Middle frontal gyrus (tissue), 1 donor: Measurements from ENCODE around the gene COX4I1.

ENCODE experiments used
- DNase-seq: peaks from one replicate; pipeline ENCODE4 v3.0.0-alpha.2; 2015; ENCODE audit warnings: low spot score; ENCODE audit errors: extremely low spot score

Gene COX4I1

GRCh38 chr16:85767531-85767930, 32.0 kb upstream of the COX4I1 start:
- DNase-seq, result no peak

DNA sequence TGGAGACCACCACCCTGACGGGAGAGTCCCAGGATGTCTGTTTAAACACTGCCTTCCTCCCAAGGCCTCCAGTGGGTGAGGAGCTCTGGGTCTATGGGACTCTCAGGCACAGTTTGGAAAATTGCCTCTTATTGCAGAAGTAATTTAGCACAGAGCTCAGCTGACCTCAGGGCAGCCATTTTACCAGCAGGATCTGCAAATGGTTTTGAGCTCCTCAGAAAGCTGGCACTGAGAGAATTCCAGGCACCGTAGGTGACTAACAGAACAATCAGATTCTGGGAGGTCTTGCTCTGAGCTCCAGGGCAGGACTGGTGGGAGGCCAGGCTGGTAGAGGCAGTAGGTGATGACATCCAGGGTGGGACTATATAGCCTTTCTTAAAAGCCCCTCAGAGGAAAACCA, 31.3 kb upstream of the COX4I1 start:
- DNase-seq, result no peak

DNA sequence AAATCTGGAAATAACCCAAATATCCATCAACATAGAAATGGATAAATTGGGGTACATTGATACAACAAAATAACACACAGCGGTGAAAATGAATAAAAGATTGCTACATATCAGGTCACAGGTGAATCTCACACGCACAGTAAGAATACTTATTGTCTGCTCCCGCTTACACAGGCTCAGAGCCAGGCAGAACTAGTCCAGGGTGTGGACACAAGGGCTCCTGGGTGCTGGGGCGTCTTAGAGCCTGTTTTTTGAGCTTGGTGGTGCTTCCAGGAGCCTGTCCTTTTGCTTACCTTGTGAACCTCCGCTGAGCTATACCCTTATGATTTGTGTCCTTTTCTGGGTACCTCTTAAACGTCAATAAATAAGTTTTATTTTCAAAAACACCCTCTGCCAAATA, 28.8 kb upstream of the COX4I1 start:
- no peak for DNase-seq

DNA sequence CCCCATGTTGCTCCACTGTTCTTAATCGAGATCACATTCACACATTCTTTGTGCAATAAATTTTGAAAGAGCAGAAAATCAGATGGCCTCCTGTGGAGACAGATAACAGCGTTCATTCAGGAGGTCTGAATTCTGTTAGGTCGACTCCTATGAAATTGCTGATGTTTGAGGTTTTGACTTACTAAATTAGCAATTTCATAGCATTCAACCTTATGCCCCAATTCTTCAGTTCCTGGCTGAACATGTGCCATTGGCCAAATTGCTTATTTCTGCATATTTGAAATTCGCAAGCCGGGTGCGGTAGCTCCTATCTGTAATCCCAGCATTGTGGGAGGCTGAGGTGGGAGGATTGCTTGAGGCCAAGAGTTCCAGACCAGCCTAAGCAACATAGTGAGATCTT, 26.5 kb upstream of the COX4I1 start:
- no peak for DNase-seq

GRCh38 chr16:85774136-85774535, 25.4 kb upstream of the COX4I1 start:
- DNase-seq, result no peak

DNA sequence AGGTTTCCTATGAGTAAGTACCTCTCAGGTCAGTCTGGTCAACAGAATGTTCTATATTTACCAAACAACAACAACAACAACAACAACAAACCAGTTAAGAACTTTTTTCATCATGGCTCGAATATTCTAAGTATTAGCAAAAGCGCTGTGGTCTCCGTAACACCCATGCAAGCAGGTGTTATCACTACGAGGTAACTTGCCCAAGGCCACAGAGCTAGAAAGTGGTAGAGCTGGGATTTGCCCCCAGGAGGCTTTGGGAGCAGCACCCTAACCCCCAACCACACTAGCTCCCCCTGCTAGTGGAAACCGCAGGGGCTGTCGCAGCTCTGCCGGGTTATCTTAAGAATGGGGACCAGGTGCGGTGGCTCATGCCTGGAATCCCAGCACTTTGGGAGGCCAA, 24.7 kb upstream of the COX4I1 start:
- DNase-seq, result no peak

DNA sequence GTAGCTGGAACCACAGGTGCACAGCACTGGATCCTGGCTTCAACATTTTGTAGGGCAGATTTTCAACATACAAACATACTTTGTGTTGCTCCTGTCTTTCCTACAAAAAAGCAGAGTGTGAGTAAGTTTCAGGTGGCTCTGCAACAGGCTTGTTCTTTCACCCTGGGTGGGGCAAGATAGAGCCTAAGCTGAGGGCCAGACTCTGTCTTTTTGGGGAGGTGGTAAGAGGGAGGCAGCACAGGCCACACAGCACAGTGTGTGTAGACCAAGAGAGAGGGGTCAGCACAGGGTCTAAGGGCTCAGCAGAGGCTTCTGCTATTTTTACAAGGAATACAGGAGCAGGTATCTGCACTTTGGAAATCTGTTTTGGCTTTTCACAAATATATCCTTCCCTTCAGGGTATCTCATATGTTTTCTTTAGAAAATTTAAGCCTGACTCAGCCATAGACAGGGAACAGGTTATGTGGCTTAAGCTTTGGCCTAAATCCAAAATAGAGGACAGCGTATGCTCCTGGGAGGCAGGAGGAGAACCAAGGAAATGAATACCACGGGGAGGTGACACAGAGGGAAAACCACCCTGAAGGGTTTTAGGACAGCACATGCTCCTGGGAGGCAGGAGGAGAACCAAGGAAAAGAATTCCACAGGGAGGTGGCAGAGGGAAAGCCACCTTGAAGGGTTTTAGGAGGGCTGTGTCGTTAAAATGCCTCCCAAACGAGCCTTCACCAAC, 21.7 kb upstream of the COX4I1 start:
- DNase-seq, result no peak

DNA sequence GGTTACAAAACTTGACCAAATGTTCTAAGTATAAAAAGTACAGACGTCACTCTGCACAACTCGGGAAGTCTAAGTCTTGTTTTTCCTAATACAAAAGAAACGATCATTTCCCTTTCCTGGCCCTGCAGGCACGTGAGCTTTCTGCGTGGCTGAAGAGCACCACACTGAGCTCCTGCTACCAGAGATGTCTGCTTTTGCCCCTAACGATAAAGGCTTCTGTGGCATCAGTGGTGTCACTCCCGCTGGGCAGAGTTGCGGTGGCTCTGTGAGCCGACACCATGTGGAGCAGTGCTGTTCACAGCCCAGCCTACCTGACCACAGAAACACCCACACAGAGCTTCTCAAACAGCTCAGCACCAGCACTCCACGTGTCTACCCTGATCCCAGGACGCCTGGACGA, 20.6 kb upstream of the COX4I1 start:
- no peak for DNase-seq

DNA sequence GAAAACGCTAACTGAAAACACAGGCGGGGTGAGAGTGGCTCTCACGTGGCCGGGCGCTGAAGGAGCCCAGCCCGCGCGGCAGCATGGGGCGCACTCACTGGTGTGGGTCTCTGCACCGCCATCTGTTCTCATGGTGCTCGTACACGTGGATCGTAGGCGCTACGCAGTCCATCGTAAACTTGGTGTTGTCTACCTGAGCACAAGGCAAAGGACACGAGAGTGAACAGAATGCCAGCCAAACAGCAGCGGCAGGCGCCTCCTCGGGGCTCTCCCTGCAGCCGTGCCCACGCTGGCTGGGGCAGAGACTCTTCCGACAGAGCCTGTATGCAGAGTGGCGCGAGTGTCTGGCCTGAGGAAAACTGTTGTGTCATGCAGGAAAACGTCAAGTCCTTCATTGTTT, 19.2 kb upstream of the COX4I1 start:
- DNase-seq, result no peak

DNA sequence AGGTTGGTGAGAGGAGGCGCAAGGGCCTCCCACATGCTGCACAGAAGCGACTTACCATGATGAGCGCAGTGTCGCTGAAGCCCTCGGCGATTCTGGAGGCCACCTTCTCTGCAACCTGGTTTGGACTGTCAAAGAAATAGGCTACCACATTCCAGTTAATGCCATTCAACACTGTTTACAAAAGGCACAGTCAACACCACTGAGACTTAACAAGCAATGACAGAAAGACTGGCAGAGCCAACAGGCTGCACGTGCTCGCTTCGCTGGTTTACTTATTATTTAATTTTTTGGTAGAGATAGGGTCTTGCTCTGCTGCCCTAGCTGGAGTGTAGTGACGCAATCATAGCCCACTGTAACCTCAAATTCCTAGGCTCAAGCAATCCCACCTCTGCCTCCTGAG, 18.3 kb upstream of the COX4I1 start:
- DNase-seq, result no peak

DNA sequence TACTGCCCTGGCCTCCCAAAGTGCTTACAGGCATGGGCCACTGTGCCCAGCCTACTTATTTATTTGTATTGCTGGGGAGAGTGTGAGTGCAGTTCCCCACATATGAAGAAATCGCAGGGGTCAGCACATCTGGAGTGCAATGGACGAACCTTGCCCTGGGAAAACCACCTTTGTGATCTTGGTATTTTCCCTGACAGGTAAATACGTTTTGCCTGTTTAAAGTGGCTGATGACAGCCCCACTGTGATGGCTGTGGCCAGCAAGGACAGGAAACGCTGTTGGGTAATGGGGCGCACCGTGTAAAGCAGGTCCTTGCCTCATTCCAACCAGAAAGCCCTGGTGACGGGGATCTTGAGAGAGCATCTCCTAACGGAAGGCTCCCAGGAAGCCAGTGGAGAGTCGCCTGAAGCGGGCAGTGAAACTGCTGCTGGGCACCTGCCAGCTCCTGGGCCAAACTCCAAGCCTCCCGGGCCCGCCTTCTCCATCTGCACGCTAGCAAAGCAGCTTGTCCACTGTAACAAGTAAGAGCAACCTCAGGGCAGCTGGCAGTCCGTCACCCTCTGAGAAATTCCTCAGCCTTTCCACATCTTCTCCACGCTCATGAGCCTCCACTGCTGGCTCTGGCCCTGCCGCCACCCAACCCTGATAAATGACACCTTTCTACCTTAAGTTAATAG, 17.7 kb upstream of the COX4I1 start:
- peak; percentile 56 for DNase-seq

DNA sequence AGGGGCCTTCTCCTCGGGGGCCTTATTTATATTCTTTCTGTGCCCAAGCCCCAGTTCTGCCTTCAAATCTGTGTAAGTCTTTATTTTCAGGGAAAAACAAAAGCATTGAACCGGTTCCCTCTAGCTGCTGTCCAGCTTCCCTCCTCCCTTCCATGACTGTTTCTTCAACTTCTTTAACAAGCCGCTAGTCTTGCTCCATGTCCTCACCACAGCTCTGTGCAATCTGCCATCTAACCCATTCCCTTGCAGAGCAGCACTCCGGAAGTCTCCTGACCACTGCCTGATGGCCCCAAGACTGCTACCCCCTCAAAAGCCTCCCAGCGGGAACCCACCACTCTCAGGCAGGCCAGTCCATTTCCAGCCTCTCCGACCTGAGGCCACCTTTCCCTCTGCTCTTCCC, 17.0 kb upstream of the COX4I1 start:
- no peak for DNase-seq

DNA sequence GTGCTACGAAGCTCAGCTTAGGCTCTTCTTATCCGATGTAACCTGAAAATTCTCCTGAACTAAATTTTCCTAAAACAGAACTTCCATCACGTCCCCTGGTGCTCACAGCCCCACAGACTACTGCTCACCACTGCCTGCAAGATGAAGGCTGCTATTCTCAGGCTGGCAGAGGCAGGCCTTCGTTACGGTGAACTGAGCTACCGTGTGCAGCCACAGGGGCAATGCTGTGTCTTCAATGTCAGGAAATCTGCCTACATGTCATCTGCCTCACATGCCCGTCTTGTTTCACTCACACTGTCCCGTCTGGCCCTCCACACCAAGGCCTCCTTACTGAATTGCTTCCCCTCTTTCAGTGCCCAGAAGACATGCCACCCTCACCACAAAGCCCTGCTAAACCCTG, 16.1 kb upstream of the COX4I1 start:
- DNase-seq, result no peak

DNA sequence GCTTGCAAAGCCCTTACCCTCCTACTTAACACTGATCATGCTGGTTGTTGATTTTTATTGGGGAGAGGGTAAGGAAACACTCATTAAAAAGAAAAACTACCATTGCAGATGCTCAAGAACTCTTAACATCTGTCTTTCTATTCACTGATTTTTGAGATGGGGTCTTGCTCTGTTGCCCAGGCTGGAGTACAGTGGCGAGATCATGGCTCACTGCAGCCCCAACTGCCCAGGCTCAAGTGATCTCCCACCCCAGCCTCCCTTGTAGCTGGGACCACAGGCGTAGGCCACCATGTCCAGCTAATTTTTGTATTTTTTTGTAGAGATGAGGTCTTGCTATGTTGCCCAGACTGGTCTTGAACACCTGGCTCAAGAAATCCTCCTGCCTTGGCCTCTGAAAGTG, 14.7 kb upstream of the COX4I1 start:
- DNase-seq, result no peak

- no peak for DNase-seq
Measured at GRCh38 chr16:85785927-85786326, 13.6 kb upstream of the COX4I1 start.

DNA sequence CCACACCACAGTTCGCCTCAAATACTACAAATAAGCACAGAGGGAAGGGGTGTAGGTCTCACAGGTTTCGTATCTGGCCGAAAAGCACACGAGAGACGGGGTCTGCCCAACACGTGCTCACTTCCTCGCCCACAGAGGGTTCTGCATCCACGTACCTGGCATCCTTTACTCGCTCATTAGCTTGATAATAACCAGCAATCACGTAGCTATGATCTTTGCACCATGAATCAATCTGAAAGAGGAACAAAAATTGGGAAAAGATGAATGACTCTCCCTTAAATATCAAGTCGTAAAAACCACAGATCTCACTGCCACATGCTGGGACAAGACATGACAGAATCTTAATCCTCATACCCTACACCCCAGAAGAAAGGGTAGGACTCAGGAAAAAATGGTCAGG, 10.7 kb upstream of the COX4I1 start:
- no peak for DNase-seq

- no peak for DNase-seq
Measured at GRCh38 chr16:85789773-85790172, 9.7 kb upstream of the COX4I1 start.

GRCh38 chr16:85793662-85794298, 5.7 kb upstream of the COX4I1 start:
- DNase-seq, result no peak

DNA sequence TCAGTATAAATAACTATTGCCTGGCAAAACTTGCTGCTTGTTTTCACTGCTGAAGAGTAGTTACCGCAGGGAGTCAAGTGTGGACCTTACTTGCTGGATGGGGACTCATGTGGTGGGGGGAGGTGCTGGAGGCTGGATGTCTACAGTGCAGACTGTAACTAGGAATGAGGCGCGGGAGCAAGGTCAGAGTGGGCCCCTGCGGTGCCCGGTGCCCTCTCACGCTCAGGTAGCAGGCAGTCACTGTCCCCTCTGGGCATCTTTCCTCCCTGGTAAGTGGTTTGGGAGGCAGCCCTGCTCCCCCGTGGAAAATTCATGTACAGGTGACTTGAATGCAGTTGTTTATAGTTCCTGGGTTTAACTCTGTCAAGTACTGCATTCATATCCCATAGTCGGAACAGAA, 4.8 kb upstream of the COX4I1 start:
- DNase-seq, result no peak

DNA sequence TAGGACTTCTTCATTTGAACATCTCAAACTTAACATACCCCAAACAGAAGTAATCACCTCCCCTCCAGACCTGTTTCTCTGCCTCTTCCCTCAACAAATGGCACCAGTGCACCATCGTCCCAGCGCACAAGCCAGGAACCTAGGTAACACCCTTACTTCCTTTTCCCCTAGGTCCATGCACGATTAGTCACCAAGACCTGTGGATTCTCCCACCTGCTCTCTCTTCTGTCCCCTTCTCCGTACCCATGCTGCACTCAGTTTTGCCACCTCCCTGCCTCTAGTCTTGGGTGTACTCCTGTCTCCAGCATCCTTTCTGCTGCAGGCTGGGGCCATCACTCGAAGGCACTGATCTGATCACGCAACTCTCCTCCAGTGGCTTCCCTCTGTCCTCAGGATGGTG, 3.3 kb upstream of the COX4I1 start:
- DNase-seq, result no peak

GRCh38 chr16:85796599-85796998, 2.9 kb upstream of the COX4I1 start:
- DNase-seq, result no peak

- DNase-seq, result no peak
Measured at GRCh38 chr16:85798283-85798776, 1.2 kb upstream of the COX4I1 start.
